Articular chondrocyte of knee joint (primary cell): ENCODE data around the gene KIDINS220. TPM values are rescaled to one million over a fixed set of nuclear protein-coding genes. Genes with fewer than 3 reads are reported as not detected.

ENCODE experiments used
- total RNA-seq: library from RNA; depleted of rRNA; stranded (reverse); fragments of >200 nt; gene quantifications from 2 replicates; pipeline ENCODE4 v1.2.3, GENCODE V29; 2012

KIDINS220 gene
- 102 and 109 TPM in 2 replicates for total RNA-seq

GRCh38 chr2:8836971-8837794 lies at the start of gene KIDINS220:
Gene KIDINS220 (minus strand): TSS chr2:8837613. CDS start chr2:8827093, 10,520 bp downstream.

GRCh38 chr2:8681786-8682692 lies 155.4 kb downstream of the KIDINS220 start, which contains the start of gene ID2:
Gene ID2 (plus strand): TSS chr2:8682056. CDS start chr2:8682166, 110 bp downstream.

Other genes starting within 250 kb of the KIDINS220 start
- 199 and 293 TPM in 2 replicates for gene ID2, start 155.6 kb downstream of the KIDINS220 start, total RNA-seq
- 50.7 and 52.2 TPM in 2 replicates for gene MBOAT2, start 166.1 kb upstream of the KIDINS220 start, total RNA-seq